Tibial nerve (tissue), 4 donors: Measurements from ENCODE around the gene VPS37D.

Experiments used
- EP300 ChIP-seq, 2 donors: sonication (generic); formaldehyde crosslinking; IDR thresholded peaks; one replicate each; pipeline ENCODE4 v1.6.1; 2017; ENCODE audit warnings: antibody characterized with exemption in 2 of 2, mild to moderate bottlenecking in 1 of 2
- POLR2A ChIP-seq, 2 donors: fragments of 450-650 bp; IDR thresholded peaks; one replicate each; pipeline ENCODE4 v1.6.1; 2017; ENCODE audit warnings: antibody characterized with exemption in 2 of 2, mild to moderate bottlenecking in 2 of 2, moderate library complexity in 2 of 2
- TF ChIP-seq, protein P1 (sequence below), 5 experiments: fragments of 200-600 bp in 3 of 5; fragments of 450-650 bp in 2 of 5; sonication (generic) in 3 of 5; IDR thresholded peaks; one replicate each; pipeline ENCODE4 v1.5.1; 2016 to 2019; ENCODE audit warnings: antibody characterized with exemption in 5 of 5, mild to moderate bottlenecking in 3 of 5, moderate library complexity in 2 of 5

- TF ChIP-seq, protein P1, sequence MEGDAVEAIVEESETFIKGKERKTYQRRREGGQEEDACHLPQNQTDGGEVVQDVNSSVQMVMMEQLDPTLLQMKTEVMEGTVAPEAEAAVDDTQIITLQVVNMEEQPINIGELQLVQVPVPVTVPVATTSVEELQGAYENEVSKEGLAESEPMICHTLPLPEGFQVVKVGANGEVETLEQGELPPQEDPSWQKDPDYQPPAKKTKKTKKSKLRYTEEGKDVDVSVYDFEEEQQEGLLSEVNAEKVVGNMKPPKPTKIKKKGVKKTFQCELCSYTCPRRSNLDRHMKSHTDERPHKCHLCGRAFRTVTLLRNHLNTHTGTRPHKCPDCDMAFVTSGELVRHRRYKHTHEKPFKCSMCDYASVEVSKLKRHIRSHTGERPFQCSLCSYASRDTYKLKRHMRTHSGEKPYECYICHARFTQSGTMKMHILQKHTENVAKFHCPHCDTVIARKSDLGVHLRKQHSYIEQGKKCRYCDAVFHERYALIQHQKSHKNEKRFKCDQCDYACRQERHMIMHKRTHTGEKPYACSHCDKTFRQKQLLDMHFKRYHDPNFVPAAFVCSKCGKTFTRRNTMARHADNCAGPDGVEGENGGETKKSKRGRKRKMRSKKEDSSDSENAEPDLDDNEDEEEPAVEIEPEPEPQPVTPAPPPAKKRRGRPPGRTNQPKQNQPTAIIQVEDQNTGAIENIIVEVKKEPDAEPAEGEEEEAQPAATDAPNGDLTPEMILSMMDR (IDR thresholded peaks at IDR 0.05) = no peak
- TF ChIP-seq POLR2A (IDR thresholded peaks at IDR 0.05) (no peak), EP300 (IDR thresholded peaks at IDR 0.05) (no peak)
These were observed 20.7 kb downstream of the VPS37D start for GRCh38 chr7:73688288-73688687.
